Measurements from ENCODE around the gene PAH. TPM values are rescaled to one million over a fixed set of nuclear protein-coding genes. Genes with fewer than 3 reads are reported as not detected.

Gene PAH
- total RNA-seq, 1 experiment from 2014 or later: not detected

- TF ChIP-seq CTCF (conservative IDR thresholded peaks at IDR 0.05; ENCODE audit: low read depth, low read length) (no peak), EZH2 (IDR thresholded peaks at IDR 0.05; ENCODE audit: borderline replicate concordance, low read depth, low read length, poor library complexity, severe bottlenecking) (no peak)
- CTCF ChIA-PET: no interaction called here
- Histone ChIP-seq H3K27me3 (replicated peaks; ENCODE audit: insufficient read depth, low read depth, low read length, poor library complexity) (peaks cover 31% of the 10 kb centered on the region), H3K36me3 (ENCODE audit: insufficient read depth, low read length, poor library complexity, severe bottlenecking) (no peaks in the 10 kb centered on the region), H3K9me3 (ENCODE audit: low read depth, low read length, poor library complexity, severe bottlenecking) (no peaks in the 10 kb centered on the region), H3K27ac (ENCODE audit: low read depth, low read length, poor library complexity, severe bottlenecking) (no peak overlapping the region), H3K4me1 (ENCODE audit: insufficient read depth, low read length, poor library complexity, severe bottlenecking) (no peaks in the 10 kb centered on the region), H3K4me3 (ENCODE audit: low read depth, low read length, poor library complexity, severe bottlenecking) (no peak overlapping the region)
- BruUV-seq (replicated peaks): no TSS peak
- POLR2A ChIA-PET (ENCODE audit: low non-redundant PET): no interaction called here
- intact Hi-C loops (cut with micrococcal nuclease; ENCODE audit: unreplicated experiment): no loop called here
- no peak for DNase-seq (ENCODE audit: low spot score)
Measured at GRCh38 chr12:102891756-102892155, 25.3 kb downstream of the PAH start.

GRCh38 chr12:102888511-102888910, 28.5 kb downstream of the PAH start:
- no peak for TF ChIP-seq CTCF (conservative IDR thresholded peaks at IDR 0.05; ENCODE audit: low read depth, low read length)
- TF ChIP-seq EZH2 (IDR thresholded peaks at IDR 0.05; ENCODE audit: borderline replicate concordance, low read depth, low read length, poor library complexity, severe bottlenecking): no peak
- no TSS peak for BruUV-seq (replicated peaks)
- H3K9me3 ChIP-seq (ENCODE audit: low read depth, low read length, poor library complexity, severe bottlenecking): no peaks in the 10 kb centered on the region
- no peak overlapping the region for H3K4me3 ChIP-seq (ENCODE audit: low read depth, low read length, poor library complexity, severe bottlenecking)
- no peak overlapping the region for H3K27ac ChIP-seq (ENCODE audit: low read depth, low read length, poor library complexity, severe bottlenecking)
- ChIA-PET POLR2A (ENCODE audit: low non-redundant PET) (no interaction called here), CTCF (no interaction called here)
- intact Hi-C loops (cut with micrococcal nuclease; ENCODE audit: unreplicated experiment): no loop called here
- peaks cover 63% of the 10 kb centered on the region for H3K27me3 ChIP-seq (replicated peaks; ENCODE audit: insufficient read depth, low read depth, low read length, poor library complexity)
- DNase-seq (ENCODE audit: low spot score): no peak
- H3K4me1 ChIP-seq (ENCODE audit: insufficient read depth, low read length, poor library complexity, severe bottlenecking): no peaks in the 10 kb centered on the region
- H3K36me3 ChIP-seq (ENCODE audit: insufficient read depth, low read length, poor library complexity, severe bottlenecking): no peaks in the 10 kb centered on the region

GRCh38 chr12:102885043-102885932, 31.8 kb downstream of the PAH start:
- TF ChIP-seq CTCF (conservative IDR thresholded peaks at IDR 0.05; ENCODE audit: low read depth, low read length): no peak
- TF ChIP-seq EZH2 (IDR thresholded peaks at IDR 0.05; ENCODE audit: borderline replicate concordance, low read depth, low read length, poor library complexity, severe bottlenecking): no peak
- H3K27me3 ChIP-seq (replicated peaks; ENCODE audit: insufficient read depth, low read depth, low read length, poor library complexity): peaks cover 62% of the 10 kb centered on the region
- H3K4me3 ChIP-seq (ENCODE audit: low read depth, low read length, poor library complexity, severe bottlenecking): no peak overlapping the region
- ChIA-PET CTCF (no interaction called here), POLR2A (ENCODE audit: low non-redundant PET) (no interaction called here)
- intact Hi-C loops (cut with micrococcal nuclease; ENCODE audit: unreplicated experiment): no loop called here
- no peaks in the 10 kb centered on the region for H3K36me3 ChIP-seq (ENCODE audit: insufficient read depth, low read length, poor library complexity, severe bottlenecking)
- DNase-seq (ENCODE audit: low spot score): no peak
- no peaks in the 10 kb centered on the region for H3K4me1 ChIP-seq (ENCODE audit: insufficient read depth, low read length, poor library complexity, severe bottlenecking)
- BruUV-seq (replicated peaks): no TSS peak
- no peak overlapping the region for H3K27ac ChIP-seq (ENCODE audit: low read depth, low read length, poor library complexity, severe bottlenecking)
- no peaks in the 10 kb centered on the region for H3K9me3 ChIP-seq (ENCODE audit: low read depth, low read length, poor library complexity, severe bottlenecking)
